Cerebellar cortex (tissue), 1 donor: Measurements from ENCODE around the gene TNFSF11.
"Not testable (repeated sequence)": the region's sequence is repeated elsewhere in the genome, so short reads cannot be mapped to it uniquely, and the experiment has no call there.

Source experiments
- DNase-seq: peaks from one replicate; pipeline ENCODE4 v3.0.0-alpha.2; 2015; ENCODE audit warnings: low spot score

TNFSF11 gene

GRCh38 chr13:42560320-42560719, 13.6 kb upstream of the TNFSF11 start:
- DNase-seq = not testable (repeated sequence)

GRCh38 chr13:42561752-42562467, 12.0 kb upstream of the TNFSF11 start:
- no peak for DNase-seq

DNA sequence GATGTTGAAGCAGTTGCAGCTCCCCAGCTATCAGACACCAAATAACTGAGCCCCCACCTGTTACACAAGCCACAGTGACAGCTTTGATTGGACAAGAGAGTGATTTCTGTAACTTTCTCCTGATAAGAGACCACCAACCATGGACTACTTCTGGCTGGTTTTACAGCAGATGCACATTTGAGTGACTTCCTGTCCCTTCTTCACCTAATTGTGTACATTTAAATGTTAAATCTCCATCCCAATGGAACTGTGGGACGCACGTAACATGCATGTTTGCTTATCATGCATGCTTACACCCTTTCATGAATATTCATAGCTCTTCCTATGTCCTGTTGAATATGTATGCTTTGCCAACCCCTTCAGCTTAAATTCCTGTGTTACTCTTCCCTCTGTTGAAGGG, 6.0 kb upstream of the TNFSF11 start:
- DNase-seq = no peak

DNA sequence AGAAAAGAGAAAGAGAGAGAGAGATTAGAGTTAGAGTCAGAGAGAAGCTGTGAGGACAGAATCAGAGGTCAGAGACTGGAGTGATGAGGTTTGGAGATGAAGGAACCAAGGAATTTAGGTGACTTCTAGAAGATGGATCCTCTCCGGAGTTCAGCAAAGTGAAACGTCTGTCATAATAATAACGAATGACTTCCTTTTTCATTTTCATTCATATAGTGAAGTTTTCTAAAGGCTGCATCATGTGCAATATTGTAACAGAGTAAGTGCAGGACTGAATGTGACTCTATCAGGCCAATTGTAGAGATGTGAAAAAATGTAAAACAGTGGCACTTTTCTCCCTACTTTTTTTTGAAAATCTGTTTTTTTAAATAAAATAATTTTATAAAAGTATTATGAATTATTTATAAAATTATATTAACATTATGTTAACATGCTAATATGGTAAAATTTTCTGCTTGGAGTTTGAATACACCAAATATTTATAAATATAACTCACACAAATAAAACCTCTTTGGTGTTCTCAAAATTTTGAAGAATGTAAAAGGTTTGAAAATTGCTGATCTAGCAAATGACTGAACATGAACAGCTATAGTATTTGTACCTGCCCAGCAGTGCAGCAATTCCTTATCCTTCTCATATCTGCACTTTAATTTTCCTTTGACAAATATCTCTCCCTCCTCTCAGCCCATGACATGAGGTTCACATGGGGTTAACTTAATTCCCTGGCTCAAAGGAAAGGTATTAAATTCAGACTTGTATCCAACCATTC, 4.2 kb upstream of the TNFSF11 start:
- no peak for DNase-seq

DNA sequence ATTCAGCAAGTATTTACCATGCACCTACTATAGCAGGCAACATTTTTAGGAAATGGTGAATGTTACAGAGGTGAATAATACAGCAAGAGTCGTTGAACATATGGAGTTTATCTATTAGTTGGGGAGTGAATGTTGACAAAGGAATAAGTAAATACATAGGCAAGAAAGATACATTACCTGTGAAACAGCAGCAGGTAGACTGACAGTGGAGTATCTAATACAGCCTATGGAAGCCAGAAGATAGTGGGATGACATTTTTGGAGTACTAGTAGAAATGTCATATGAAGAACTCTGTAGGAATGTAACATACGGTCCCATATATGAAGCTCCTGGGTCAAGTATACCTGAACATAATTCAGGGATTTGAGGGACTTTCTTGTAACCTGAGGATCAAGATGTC, 2.1 kb upstream of the TNFSF11 start:
- DNase-seq = no peak

DNA sequence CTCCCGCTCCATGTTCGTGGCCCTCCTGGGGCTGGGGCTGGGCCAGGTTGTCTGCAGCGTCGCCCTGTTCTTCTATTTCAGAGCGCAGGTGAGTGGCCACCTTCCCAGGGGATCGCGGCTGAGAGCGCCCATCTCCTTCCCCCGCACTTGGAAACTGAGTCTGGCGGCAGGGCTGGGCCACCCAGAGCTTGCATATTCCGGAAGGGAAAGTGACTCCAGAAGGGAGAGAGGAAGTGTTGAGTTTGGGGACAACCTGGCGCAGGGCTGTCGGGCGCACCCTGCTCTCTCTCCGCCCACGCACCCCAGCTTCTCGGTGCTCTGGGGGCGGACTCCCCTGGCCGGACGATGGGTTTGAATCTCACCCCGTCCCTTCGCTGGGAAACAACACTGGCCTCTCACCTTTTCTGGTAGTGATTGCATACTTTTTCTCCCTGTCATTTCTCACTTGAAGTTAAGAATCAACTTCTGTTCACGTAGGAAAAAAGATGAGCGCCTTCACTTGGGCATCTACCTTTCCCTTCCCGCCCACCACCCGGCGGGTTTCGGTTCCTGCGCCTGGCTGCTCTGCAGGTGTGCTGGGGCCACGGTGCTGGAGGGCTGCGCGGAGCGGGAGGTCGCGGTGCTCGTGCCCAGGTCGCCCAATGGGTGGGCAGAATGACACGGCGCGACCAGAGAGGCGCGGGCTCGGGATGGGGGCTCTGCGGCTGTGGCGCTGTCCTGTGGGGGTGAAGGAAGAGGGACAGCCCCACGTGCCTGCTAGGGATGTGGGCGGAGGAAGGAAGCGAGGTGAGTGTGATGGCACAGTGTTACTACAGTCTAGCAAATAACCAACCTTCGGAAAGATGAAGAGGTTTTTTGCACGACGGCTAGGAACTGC, 721 bp downstream of the TNFSF11 start:
- no peak for DNase-seq

GRCh38 chr13:42575938-42576337, 2.0 kb downstream of the TNFSF11 start:
- DNase-seq = no peak

DNA sequence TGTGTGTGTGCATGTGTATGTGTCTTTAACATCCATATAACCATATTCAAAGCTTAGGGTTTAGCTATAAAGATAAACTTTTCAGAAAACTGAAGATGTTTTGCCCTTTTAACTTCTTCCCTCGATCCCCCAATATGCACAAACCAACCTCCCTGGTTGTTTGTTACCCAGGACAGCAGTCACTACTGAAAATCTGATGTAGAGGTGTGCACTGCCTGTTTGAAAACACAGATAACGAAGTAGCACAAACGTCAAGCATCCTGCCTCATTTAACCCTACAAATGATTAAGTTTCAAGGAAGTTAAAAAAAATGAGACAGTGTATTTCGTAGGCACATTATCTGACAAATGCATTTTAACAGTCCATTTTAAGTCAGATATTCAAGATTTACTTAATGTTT, 3.6 kb downstream of the TNFSF11 start:
- DNase-seq = no peak

DNA sequence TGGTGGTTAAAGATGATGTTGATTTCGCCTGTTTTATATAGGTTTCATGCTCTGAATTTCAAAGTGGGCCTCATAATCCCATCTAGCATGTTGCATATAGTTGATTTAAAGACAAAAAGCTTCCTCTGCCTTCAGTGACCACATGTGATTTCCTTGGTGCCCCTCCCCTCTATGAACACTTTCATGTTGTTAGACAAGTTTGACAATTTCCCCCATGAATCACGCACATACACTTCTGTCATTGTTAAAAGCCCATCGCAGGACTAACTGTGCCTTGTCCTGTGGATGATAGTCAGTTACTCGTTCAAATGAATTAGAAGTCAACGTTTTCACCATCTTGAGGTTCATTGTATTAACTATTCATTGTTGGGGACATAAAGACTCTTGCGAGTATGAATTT, 6.7 kb downstream of the TNFSF11 start:
- DNase-seq = no peak

- DNase-seq = no peak
These were observed 7.5 kb downstream of the TNFSF11 start for GRCh38 chr13:42581427-42581826.

DNA sequence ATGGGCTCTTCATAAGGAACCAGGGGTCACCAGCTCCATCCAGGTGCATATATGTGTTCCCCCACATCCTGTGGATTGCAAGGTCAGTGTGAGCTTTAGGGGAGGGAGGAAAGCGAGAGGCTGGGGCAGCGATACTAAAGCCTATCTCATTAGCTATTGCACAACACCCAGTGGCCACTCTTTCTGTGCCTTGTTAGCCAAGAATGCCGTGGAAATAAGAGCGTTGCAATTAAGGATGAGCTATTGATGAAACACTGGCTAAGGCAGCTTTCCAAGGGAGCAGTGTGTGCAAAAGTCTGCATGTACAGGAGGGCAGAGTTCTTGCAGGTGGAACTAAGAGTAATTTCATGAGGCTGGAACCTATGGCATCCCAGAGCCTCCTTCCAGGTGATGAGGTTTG, 17.6 kb downstream of the TNFSF11 start:
- no peak for DNase-seq

- DNase-seq = no peak
These were observed 19.3 kb downstream of the TNFSF11 start for GRCh38 chr13:42592915-42593900.

DNA sequence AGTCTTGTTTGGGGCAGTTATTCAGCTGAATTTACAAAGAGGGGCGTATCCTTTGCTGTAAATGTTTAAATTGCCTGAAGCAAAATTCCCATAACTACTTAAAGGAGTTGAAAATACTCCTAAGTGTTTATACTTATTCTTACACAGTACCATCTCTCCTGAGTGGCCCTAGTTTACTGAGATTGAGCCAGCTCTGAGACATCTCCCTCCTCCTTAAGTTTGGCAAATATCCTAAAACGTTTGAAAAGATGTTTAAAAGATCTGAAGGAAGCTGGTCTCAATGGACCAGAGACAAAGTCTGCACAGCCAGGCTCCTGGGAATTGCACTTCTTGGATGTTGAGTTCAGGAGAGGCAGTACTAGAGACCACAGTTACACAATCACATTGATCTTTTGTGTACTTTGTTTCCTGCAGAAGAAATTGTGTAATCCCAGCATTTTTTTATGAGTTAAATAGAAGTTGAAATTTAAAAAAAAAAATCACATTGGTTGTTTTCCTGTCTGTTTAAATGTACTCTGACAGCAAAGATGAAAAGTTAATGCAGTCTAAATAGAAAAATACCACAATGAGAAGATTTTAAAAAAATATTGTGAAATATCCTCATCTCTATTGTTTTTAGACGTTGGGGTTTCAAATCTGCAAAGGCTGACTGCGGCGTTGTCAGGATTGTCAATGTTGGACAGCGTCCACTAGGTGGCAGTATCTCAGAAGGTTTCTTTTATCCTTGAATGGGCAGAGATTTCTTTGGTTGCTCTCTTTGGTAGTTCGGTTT, 20.7 kb downstream of the TNFSF11 start:
- DNase-seq = peak; percentile 59

GRCh38 chr13:42595253-42595571, 21.3 kb downstream of the TNFSF11 start:
- DNase-seq = no peak

- DNase-seq = no peak
These were observed 23.6 kb downstream of the TNFSF11 start for GRCh38 chr13:42597505-42597904.

DNA sequence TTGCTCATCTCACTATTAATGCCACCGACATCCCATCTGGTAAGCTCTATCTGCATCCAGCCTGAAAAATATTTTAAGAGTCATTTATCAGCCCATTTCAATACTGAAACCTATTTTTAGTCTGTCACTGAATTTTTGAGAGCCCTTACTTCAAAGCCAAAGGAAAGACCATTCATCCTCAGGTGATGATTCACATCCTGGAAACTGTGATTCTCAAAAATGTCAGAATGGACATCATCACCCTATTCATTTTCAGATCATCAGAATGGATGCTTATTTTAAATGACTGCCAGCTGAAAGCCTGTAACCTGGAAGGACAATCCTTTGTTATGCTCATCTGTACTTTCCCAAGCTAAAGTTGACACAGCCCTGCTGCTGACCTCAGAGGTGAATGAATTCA, 27.0 kb downstream of the TNFSF11 start:
- DNase-seq = no peak

DNA sequence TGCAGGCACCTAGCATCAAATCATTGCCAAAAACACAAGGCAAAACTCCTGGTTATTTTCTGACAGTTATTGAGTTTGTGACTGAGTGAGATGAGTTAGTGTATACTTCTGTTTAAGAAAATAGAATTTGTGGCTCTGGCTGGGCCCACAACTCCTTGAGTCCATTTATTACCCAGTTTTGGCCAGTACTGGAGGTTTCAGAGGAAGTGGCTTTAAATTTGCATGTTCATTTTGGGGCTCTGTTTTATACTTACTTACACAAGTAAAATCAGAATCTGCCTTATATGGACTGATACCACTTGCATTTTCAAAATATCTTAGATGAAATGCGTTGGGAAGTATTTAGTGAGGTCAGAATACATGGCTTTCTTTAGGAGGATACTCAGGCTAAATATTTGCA, 29.0 kb downstream of the TNFSF11 start:
- no peak for DNase-seq

- no peak for DNase-seq
These were observed 29.6 kb downstream of the TNFSF11 start for GRCh38 chr13:42603571-42603970.

DNA sequence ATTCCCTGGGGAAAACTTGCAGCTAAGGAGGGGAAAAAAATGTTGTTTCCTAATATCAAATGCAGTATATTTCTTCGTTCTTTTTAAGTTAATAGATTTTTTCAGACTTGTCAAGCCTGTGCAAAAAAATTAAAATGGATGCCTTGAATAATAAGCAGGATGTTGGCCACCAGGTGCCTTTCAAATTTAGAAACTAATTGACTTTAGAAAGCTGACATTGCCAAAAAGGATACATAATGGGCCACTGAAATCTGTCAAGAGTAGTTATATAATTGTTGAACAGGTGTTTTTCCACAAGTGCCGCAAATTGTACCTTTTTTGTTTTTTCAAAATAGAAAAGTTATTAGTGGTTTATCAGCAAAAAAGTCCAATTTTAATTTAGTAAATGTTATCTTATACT, 33.6 kb downstream of the TNFSF11 start:
- no peak for DNase-seq

GRCh38 chr13:42610649-42611048, 36.7 kb downstream of the TNFSF11 start:
- DNase-seq = no peak
